Measurements from ENCODE around the gene MED17.

MED17 gene

GRCh38 chr11:93801366-93801765 lies 17.3 kb downstream of the MED17 start:
- no peak for TF ChIP-seq EZH2phosphoT487 (conservative IDR thresholded peaks at IDR 0.05; ENCODE audit: low read length)
- no peak for TF ChIP-seq CTCF (IDR thresholded peaks at IDR 0.05; ENCODE audit: insufficient read depth, low read length, poor library complexity, severe bottlenecking)
- peaks cover 63% of the 10 kb centered on the region for H3K36me3 ChIP-seq (ENCODE audit: low read length)
- no peak overlapping the region for H3K4me3 ChIP-seq (ENCODE audit: insufficient read depth, low read length, poor library complexity, severe bottlenecking)
- H3K9me3 ChIP-seq (ENCODE audit: insufficient read depth, low read length): no peaks in the 10 kb centered on the region
- peaks cover 3% of the 10 kb centered on the region; the same call in 1 of the 2 replicates for H4K20me1 ChIP-seq (ENCODE audit: low read depth, low read length)
- H3K4me2 ChIP-seq (ENCODE audit: low read depth, low read length, poor library complexity, severe bottlenecking): no peak overlapping the region
- H3K27ac ChIP-seq (ENCODE audit: low read depth, low read length): no peak overlapping the region
- peaks cover 5% of the 10 kb centered on the region; the same call in 1 of the 2 replicates for H3F3A ChIP-seq (ENCODE audit: insufficient read depth)
- no peaks in the 10 kb centered on the region for H3K9me2 ChIP-seq (replicated peaks; ENCODE audit: insufficient read depth, low read length)
- 0 out of 2 replicates have a peak, but pooled peaks cover 17% of the 10 kb centered on the region for H3K79me2 ChIP-seq (ENCODE audit: insufficient read depth, low read length)
- H3K27me3 ChIP-seq (ENCODE audit: low read length): no peaks in the 10 kb centered on the region
- H3K9ac ChIP-seq (ENCODE audit: low read length): no peak overlapping the region
- no peak overlapping the region for H2AFZ ChIP-seq (ENCODE audit: low read depth, low read length, severe bottlenecking)

GRCh38 chr11:93804879-93805278 lies 20.8 kb downstream of the MED17 start:
- H3K9me3 ChIP-seq (ENCODE audit: insufficient read depth, low read length): no peaks in the 10 kb centered on the region
- TF ChIP-seq EZH2phosphoT487 (conservative IDR thresholded peaks at IDR 0.05; ENCODE audit: low read length) (no peak), CTCF (IDR thresholded peaks at IDR 0.05; ENCODE audit: insufficient read depth, low read length, poor library complexity, severe bottlenecking) (no peak)
- H3K9ac ChIP-seq (ENCODE audit: low read length): no peak overlapping the region
- H4K20me1 ChIP-seq (ENCODE audit: low read depth, low read length): peaks cover 3% of the 10 kb centered on the region; the same call in 1 of the 2 replicates
- no peak overlapping the region for H3K4me3 ChIP-seq (ENCODE audit: insufficient read depth, low read length, poor library complexity, severe bottlenecking)
- no peaks in the 10 kb centered on the region for H3K27me3 ChIP-seq (ENCODE audit: low read length)
- 0 out of 2 replicates have a peak, but pooled peaks cover 12% of the 10 kb centered on the region for H3K79me2 ChIP-seq (ENCODE audit: insufficient read depth, low read length)
- 0 out of 2 replicates have a peak, but pooled peaks cover 2% of the 10 kb centered on the region for H3F3A ChIP-seq (ENCODE audit: insufficient read depth)
- no peak overlapping the region for H3K27ac ChIP-seq (ENCODE audit: low read depth, low read length)
- H2AFZ ChIP-seq (ENCODE audit: low read depth, low read length, severe bottlenecking): no peak overlapping the region
- H3K4me2 ChIP-seq (ENCODE audit: low read depth, low read length, poor library complexity, severe bottlenecking): no peak overlapping the region
- H3K9me2 ChIP-seq (replicated peaks; ENCODE audit: insufficient read depth, low read length): no peaks in the 10 kb centered on the region
- H3K36me3 ChIP-seq (ENCODE audit: low read length): peaks cover 52% of the 10 kb centered on the region; the same call in 1 of the 2 replicates

GRCh38 chr11:93807980-93808379 lies 23.9 kb downstream of the MED17 start:
- no peak overlapping the region for H2AFZ ChIP-seq (ENCODE audit: low read depth, low read length, severe bottlenecking)
- 0 out of 2 replicates have a peak, but pooled peaks cover 2% of the 10 kb centered on the region for H3F3A ChIP-seq (ENCODE audit: insufficient read depth)
- TF ChIP-seq EZH2phosphoT487 (conservative IDR thresholded peaks at IDR 0.05; ENCODE audit: low read length): no peak
- no peak for TF ChIP-seq CTCF (IDR thresholded peaks at IDR 0.05; ENCODE audit: insufficient read depth, low read length, poor library complexity, severe bottlenecking)
- no peaks in the 10 kb centered on the region for H3K27me3 ChIP-seq (ENCODE audit: low read length)
- 0 out of 2 replicates have a peak, but pooled peaks cover 2% of the 10 kb centered on the region for H3K79me2 ChIP-seq (ENCODE audit: insufficient read depth, low read length)
- H3K4me2 ChIP-seq (ENCODE audit: low read depth, low read length, poor library complexity, severe bottlenecking): no peak overlapping the region
- H3K4me3 ChIP-seq (ENCODE audit: insufficient read depth, low read length, poor library complexity, severe bottlenecking): no peak overlapping the region
- H4K20me1 ChIP-seq (ENCODE audit: low read depth, low read length): no peaks in the 10 kb centered on the region
- H3K9me2 ChIP-seq (replicated peaks; ENCODE audit: insufficient read depth, low read length): no peaks in the 10 kb centered on the region
- no peak overlapping the region for H3K27ac ChIP-seq (ENCODE audit: low read depth, low read length)
- H3K9ac ChIP-seq (ENCODE audit: low read length): no peak overlapping the region
- peaks cover 55% of the 10 kb centered on the region for H3K36me3 ChIP-seq (ENCODE audit: low read length)
- H3K9me3 ChIP-seq (ENCODE audit: insufficient read depth, low read length): no peaks in the 10 kb centered on the region

Data from SU-DHL-6 (cell line).